NCI-H1092 (cell line): ENCODE results near the gene GTF2F2.
"Not testable (repeated sequence)": the region's sequence is repeated elsewhere in the genome, so short reads cannot be mapped to it uniquely, and the experiment has no call there.

Experiments
- DNase-seq: peaks from one replicate; lab custom pipeline; 2025; lab: John Stamatoyannopoulos, UW

The GTF2F2 gene

GRCh38 chr13:45218689-45219088, 98.4 kb downstream of the GTF2F2 start:
- DNase-seq = no peak

GRCh38 chr13:45219123-45219891, 99.0 kb downstream of the GTF2F2 start:
- no peak for DNase-seq

GRCh38 chr13:45219938-45220375, 99.6 kb downstream of the GTF2F2 start:
- DNase-seq = no peak

GRCh38 chr13:45220403-45220802, 100.1 kb downstream of the GTF2F2 start:
- no peak for DNase-seq

GRCh38 chr13:45222516-45222915, 102.2 kb downstream of the GTF2F2 start:
- DNase-seq = no peak

- no peak for DNase-seq
Observed at GRCh38 chr13:45222919-45223318, 102.6 kb downstream of the GTF2F2 start.

- DNase-seq = no peak
Observed at GRCh38 chr13:45224176-45224575, 103.9 kb downstream of the GTF2F2 start.

- no peak for DNase-seq
Observed at GRCh38 chr13:45225370-45225769, 105.1 kb downstream of the GTF2F2 start.

- DNase-seq = no peak
Observed at GRCh38 chr13:45226024-45226423, 105.7 kb downstream of the GTF2F2 start.

- no peak for DNase-seq
Observed at GRCh38 chr13:45228002-45228401, 107.7 kb downstream of the GTF2F2 start.

GRCh38 chr13:45229172-45229571, 108.9 kb downstream of the GTF2F2 start:
- DNase-seq = no peak

GRCh38 chr13:45231305-45231704, 111.0 kb downstream of the GTF2F2 start:
- no peak for DNase-seq

GRCh38 chr13:45231722-45232121, 111.4 kb downstream of the GTF2F2 start:
- DNase-seq = no peak

- DNase-seq = no peak
Observed at GRCh38 chr13:45232591-45232990, 112.3 kb downstream of the GTF2F2 start.

- DNase-seq = no peak
Observed at GRCh38 chr13:45238945-45239795, 118.9 kb downstream of the GTF2F2 start.

GRCh38 chr13:45240143-45240542, 119.8 kb downstream of the GTF2F2 start:
- no peak for DNase-seq

GRCh38 chr13:45242070-45242469, 121.8 kb downstream of the GTF2F2 start:
- no peak for DNase-seq

- no peak for DNase-seq
Observed at GRCh38 chr13:45242524-45242923, 122.2 kb downstream of the GTF2F2 start.

GRCh38 chr13:45243077-45243476, 122.8 kb downstream of the GTF2F2 start:
- DNase-seq = no peak

GRCh38 chr13:45244736-45245135, 124.4 kb downstream of the GTF2F2 start:
- not testable (repeated sequence) for DNase-seq

GRCh38 chr13:45249662-45250061, 129.4 kb downstream of the GTF2F2 start:
- DNase-seq = no peak

- no peak for DNase-seq
Observed at GRCh38 chr13:45254396-45254795, 134.1 kb downstream of the GTF2F2 start.
